Right forelimb (tissue), 1 donor: ENCODE results near the gene PPP1CA.

ENCODE experiments used
- DNase-seq: peaks from one replicate; pipeline ENCODE4 v3.0.0-alpha.2; 2018

Gene PPP1CA

DNA sequence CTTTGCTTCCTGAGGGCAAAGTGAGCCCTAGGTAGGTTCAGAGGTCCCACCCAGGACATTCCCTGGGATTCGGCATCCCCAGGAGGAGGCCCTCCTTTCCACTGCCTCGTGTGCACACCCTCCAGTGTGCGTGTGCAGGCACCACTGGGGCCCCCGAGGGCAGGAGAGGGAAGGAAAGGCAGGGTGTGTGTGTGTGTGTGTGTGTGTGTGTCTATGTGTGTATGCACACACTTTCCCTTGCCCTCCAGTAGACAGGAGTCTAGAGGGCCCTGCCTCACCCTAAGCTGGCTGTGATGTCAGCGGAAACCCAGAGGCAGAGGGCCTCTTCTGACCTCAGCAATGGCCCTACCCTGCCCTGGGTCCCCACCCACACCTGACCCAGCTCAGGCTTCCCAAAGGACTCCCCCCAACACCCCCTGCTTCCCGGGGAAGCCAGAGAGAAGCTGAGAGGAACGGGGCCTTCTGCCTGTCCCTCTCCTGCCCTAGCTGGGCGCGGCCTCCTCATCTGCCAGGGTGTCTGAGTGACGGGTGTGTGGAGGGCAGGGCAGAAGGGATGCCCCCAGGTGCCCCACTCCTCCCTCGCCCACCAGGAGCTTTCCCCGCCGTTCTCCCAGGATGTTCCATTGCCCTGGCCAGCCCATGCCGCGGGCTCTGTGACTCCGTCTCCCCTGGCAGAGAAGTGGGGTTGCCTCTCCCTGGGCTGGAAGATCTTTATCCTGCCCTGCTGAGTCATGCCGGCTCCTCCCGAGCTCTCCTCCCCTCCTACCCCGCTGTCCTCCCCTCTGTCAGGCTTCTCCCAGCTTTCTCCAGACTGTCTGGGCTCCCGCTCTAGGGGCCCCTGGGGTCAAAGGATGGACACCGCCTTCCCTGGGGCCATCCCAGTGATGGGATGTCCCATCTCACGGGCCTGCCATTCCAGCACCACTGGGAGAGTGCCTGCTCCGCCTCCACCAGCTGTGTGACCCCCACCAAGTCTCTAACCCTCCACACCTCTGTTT is 22.3 kb downstream of the PPP1CA start:
- no peak for DNase-seq

DNA sequence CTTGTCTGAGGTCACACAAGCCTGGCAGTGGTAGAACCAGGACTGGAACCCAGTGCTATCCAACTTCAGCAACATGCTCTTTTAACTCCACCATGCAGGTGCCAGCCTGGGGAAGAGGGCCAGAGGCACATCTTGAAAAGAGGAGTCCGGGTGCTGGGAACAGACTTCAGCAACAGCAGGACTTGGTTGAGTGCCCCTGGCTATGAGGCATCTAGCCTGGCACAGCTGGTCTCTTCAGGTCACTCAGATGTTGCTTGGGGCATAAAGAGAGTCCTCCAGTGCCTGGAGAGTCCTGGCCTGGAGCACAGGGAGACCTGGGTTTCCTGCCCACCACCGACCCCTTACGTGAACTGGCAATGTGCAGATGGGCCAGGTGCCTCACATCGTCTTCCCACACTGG is 23.1 kb downstream of the PPP1CA start:
- DNase-seq = no peak

- DNase-seq = no peak
These were observed 24.5 kb downstream of the PPP1CA start for GRCh38 chr11:67376873-67377808.

- no peak for DNase-seq
These were observed 25.4 kb downstream of the PPP1CA start for GRCh38 chr11:67376063-67376820.

DNA sequence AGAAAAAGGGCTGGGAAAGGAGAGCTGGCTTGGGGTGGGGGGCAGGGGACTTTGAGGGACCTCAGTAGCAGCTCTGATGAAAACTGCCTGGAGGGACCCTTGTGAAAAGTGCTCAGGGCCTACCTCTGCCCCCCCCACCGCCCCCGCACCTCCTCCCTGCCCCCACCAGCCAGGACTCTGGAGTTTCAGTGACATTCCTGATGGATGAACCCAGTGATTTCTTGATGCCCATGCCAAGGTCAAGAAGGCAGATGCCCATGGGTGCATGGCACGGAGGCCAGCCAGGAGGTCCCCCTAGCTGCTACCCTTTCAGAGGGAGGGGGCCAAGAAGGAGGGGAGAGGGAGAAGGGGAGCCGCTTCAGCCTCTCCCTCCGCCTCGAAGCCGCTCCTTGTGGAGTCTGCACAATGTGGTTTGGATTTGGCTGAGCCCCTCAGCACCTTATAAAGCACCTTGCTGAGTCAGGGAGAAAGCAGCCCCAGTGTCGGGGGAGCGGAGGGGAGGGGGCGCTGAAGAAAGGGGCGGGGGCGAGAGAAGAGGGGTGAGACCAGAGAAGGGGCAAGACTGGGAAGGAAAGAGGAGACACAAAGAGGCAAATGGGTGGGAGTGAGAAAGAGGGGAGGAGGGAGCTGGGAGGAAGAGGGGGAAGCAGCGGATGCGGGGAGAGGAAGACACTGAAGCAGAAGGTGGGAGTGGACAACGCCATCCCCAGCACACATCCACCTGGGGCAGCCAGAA is 26.2 kb downstream of the PPP1CA start:
- no peak for DNase-seq

- no peak for DNase-seq
These were observed 26.9 kb downstream of the PPP1CA start for GRCh38 chr11:67374571-67375281.

DNA sequence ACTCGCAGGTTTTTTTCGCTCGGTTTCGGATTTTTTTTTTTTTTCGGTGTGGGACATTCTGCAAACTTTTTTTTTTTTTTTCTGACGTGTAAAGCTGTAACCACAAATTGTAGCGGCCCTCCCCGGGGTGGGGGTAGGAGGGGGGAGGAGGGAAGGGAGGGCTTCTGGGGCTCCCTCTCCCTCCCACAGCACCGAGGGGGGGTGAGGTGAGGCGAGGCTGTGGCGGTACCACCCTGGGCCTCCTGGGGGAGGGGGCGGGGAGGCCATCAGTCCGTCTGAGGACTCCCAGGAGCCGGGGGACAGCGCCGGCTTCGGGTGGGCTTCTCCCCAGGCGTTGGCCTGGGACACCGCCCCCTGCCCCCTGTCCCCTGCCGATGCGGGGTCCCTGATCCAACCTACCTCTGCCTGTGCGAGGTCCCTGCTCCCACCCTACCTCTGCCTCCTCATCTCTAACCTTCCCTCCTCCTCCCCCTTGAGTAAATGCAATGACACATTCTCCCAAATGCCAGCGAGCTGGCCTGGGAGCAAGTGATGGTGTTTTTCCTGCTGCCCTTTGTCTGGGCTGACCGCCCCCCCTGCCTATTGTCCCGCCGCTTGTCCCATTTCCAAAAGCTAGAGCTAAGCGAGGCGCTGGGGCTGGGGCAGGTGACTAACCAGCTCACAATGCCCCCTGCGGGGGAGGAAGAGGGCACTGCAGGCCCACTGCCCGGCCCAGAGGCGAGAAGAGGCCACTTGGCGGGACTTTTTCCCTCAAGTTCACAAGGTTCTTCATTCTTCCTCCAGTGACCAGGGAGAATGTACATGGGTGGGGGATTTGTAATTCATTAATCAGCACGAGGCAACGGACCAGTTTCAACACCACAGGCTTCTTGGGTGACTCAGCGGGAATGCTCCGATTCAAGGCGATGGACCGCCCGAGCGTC is 27.7 kb downstream of the PPP1CA start:
- DNase-seq = no peak

- DNase-seq = no peak
These were observed 28.5 kb downstream of the PPP1CA start, which contains the start of gene CLCF1 for GRCh38 chr11:67372993-67373647. TSS of gene CLCF1 (minus strand) at chr11:67373598. CDS start at chr11:67373539, 59 bp downstream.

DNA sequence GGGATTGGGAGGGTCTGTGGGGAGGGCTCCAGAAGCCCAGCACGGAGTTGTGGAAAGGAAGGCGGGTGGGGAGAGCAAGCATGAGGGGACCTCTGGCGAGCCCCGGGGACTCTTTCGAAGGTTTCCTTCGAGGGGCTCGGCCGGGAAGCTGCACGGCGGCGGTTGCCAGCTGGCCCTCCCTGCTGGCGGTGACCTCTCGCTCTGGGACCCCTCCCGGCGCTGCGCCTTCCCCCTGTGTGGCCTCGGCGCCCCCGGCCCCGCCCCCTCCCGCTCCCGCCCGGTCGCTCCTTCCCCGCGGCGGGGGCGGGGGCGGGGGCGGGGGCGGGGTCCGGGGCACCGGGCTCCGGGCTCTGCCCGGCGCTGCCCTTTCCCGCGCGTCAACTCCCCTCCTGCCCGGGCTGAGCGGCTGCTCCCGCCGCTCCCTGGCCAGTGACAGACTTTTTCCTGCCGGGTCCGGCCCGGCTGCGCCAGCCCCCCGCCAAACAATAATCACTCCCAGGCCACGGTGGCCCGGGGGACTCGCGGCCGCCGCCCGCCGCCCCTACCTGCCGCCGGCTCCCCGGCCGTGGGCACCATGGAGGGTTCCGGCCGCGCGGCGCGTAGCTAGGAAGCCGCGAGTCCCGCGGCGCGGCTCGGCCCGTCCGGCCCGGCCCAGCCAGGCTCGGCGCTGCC is 29.2 kb downstream of the PPP1CA start:
- DNase-seq = no peak

DNA sequence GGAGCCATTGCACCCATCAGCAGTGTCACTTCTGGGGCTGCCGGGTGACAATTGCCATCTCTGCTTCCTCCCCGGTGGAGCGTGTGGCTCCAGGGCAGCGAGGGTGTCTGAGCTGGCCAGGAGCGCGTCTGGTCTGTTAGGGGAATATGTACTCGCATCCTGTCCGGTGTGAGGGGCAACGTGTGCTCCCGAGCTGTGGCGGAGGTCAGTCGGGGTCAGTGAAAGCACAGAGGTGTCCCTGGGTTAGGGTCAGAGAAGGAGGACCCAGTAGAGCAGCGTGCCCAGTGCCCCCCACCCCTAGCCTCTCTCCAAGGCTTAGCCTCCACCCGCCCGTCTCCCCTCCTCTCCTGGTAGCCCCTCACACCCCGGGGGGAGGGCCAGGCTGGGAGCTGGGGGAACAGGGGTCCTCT is 29.7 kb downstream of the PPP1CA start:
- no peak for DNase-seq

GRCh38 chr11:67371189-67371910 is 30.3 kb downstream of the PPP1CA start:
- no peak for DNase-seq

- no peak for DNase-seq
These were observed 31.1 kb downstream of the PPP1CA start for GRCh38 chr11:67370351-67371076.

DNA sequence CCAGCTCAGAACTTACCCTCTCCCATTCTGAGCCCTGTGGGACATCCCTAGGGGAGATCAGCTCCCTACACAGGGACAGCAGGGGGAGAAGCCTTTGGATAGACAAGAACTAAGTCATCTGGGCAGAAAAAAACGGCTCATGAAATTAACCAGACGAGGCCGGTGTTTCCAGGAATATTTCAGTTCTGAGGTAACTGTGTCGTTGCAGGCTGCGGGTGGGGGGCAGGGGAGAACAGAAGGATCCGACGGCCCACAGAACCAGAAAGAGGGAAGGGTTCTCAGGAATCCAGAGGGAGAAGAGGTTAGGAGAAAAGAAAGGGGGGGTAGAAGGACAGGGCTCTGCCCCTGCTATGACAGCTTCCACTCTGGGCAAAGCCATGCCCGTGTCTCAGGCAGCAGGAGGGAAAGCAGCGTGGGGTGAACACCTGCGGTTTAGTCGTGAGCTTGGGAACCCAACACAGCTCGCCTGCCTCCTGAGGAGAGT is 31.8 kb downstream of the PPP1CA start:
- no peak for DNase-seq

- no peak for DNase-seq
These were observed 32.4 kb downstream of the PPP1CA start for GRCh38 chr11:67369275-67369674.

DNA sequence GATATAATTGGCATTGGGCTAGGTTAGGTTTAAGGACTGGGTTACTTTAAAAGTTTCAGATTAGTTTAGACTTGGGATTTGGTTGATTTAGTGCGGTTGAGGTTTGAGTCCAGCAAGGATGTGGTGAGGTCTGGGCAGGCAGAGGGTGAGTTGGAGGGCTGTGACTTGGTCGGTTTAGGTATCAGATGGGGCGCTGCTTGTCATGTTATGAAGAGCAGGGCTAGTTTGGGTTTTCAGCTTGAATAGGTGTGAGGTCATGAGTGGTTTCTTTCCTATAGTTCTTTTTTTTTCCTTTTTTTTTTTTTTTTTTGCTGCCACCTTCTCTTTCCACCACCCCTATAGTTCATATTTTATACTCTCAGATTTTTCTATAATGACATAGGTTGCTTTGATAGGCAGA is 33.0 kb downstream of the PPP1CA start:
- DNase-seq = no peak

DNA sequence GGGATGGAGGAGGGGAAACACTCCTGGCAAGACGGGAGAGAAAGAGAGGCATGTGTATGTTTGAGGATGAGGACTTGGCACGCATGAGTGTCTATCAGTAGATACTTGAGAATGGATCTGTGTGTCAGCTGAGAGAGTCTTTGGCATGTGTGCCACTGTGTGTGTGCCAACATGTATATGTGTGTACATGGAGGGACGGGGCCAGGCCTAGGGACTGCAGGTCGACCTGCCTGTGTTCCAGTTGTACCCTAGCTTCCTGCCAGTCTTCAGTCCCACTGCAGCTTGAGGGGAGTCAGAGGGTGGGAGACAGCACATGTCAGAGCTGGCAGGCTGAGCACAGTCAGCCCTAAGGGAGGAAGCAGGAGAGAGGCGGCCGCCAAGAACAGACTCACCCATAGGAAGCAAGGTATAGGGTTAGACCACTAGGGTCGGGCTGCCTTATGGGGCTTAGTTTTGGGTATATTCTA is 33.9 kb downstream of the PPP1CA start:
- no peak for DNase-seq
